WTC11 (cell line): ENCODE data around the gene NOL4L. TPM values are rescaled to one million over a fixed set of nuclear protein-coding genes. Genes with fewer than 3 reads are reported as not detected.

Experiments used
- ATAC-seq: fragments of 200-7000 bp; cut with Tn5 transposase; 2 replicates; pipeline ENCODE4 v1.10.0; 2021; ENCODE audit warnings: mild to moderate bottlenecking, moderate library complexity
- CTCF ChIA-PET: fragments of 300-600 bp; sonication (Branson Sonifier 250); formaldehyde crosslinking; loops from one replicate; lab custom pipeline; 2021; ENCODE audit warnings: antibody characterized with exemption; lab: Charles Lee
- POLR2A ChIA-PET: fragments of 350-600 bp; sonication (Branson Sonifier 250); formaldehyde crosslinking; loops from one replicate; lab custom pipeline; 2021; ENCODE audit warnings: antibody characterized with exemption; lab: Charles Lee
- DNase-seq: peaks from one replicate; pipeline ENCODE4 v3.0.0; 2021; ENCODE audit warnings: low spot score
- H3K27ac Mint-ChIP-seq: 2 replicates; pipeline ENCODE4 v1.8.0; 2021; ENCODE audit warnings: mixed read lengths
- H3K27me3 Mint-ChIP-seq: 2 replicates; pipeline ENCODE4 v1.8.0; 2021; ENCODE audit warnings: low read depth, mild to moderate bottlenecking, moderate library complexity, mixed read lengths
- H3K36me3 Mint-ChIP-seq: 2 replicates; pipeline ENCODE4 v1.8.0; 2021; ENCODE audit warnings: mixed read lengths
- H3K4me1 Mint-ChIP-seq: 2 replicates; pipeline ENCODE4 v1.8.0; 2022; ENCODE audit warnings: mixed read lengths
- H3K4me3 Mint-ChIP-seq: 2 replicates; pipeline ENCODE4 v1.8.0; 2021; ENCODE audit warnings: mild to moderate bottlenecking, moderate library complexity, mixed read lengths
- H3K9me3 Mint-ChIP-seq: 2 replicates; pipeline ENCODE4 v1.8.0; 2021; ENCODE audit warnings: mixed read lengths
- FOXJ3 ChIP-seq: sonication (generic); formaldehyde crosslinking; IDR thresholded peaks from 2 replicates; pipeline ENCODE4 v1.9.0; 2021; ENCODE audit warnings: missing genetic modification reagents, mild to moderate bottlenecking, borderline replicate concordance
- IRF1 ChIP-seq: sonication (generic); formaldehyde crosslinking; IDR thresholded peaks from 2 replicates; pipeline ENCODE4 v1.8.0; 2023; ENCODE audit warnings: missing genetic modification reagents
- JAZF1 ChIP-seq: fragments of 250-450 bp; sonication (Bioruptor Pico); IDR thresholded peaks from 2 replicates; pipeline ENCODE4 v1.9.0; 2021; ENCODE audit warnings: moderate library complexity, mild to moderate bottlenecking, inconsistent platforms
- NFYB ChIP-seq: sonication (generic); formaldehyde crosslinking; conservative IDR thresholded peaks from 2 replicates; pipeline ENCODE4 v1.8.0; 2022; ENCODE audit warnings: low read depth, missing genetic modification reagents
- NR1H2 ChIP-seq: sonication (generic); formaldehyde crosslinking; IDR thresholded peaks from 2 replicates; pipeline ENCODE4 v1.9.0; 2021; ENCODE audit warnings: mild to moderate bottlenecking, moderate library complexity, missing genetic modification reagents
- RORB ChIP-seq: fragments of 250-450 bp; sonication (Bioruptor Pico); IDR thresholded peaks from 2 replicates; pipeline ENCODE4 v1.9.0; 2021; ENCODE audit warnings: mild to moderate bottlenecking
- SMAD3 ChIP-seq: sonication (generic); formaldehyde crosslinking; IDR thresholded peaks from 2 replicates; pipeline ENCODE4 v1.8.0; 2022; ENCODE audit warnings: missing genetic modification reagents, mild to moderate bottlenecking, borderline replicate concordance
- TEAD1 ChIP-seq: sonication (generic); formaldehyde crosslinking; IDR thresholded peaks from 2 replicates; pipeline ENCODE4 v1.8.0; 2022; ENCODE audit warnings: mild to moderate bottlenecking, missing genetic modification reagents
- TP53 ChIP-seq: sonication (generic); formaldehyde crosslinking; IDR thresholded peaks from 2 replicates; pipeline ENCODE4 v1.8.1; 2023; ENCODE audit warnings: mild to moderate bottlenecking, missing genetic modification reagents
- ZNF263 ChIP-seq: sonication (generic); formaldehyde crosslinking; IDR thresholded peaks from 2 replicates; pipeline ENCODE4 v1.8.1; 2022; ENCODE audit warnings: low read depth, mild to moderate bottlenecking, moderate library complexity, missing genetic modification reagents
- ZNF281 ChIP-seq: sonication (generic); formaldehyde crosslinking; IDR thresholded peaks from 2 replicates; pipeline ENCODE4 v1.8.0; 2023; ENCODE audit warnings: mild to moderate bottlenecking, missing genetic modification reagents
- ZNF317 ChIP-seq: sonication (generic); formaldehyde crosslinking; IDR thresholded peaks from 2 replicates; pipeline ENCODE4 v1.8.1; 2023; ENCODE audit warnings: low read depth, mild to moderate bottlenecking, moderate library complexity, missing genetic modification reagents, borderline replicate concordance
- ZNF423 ChIP-seq: fragments of 250-450 bp; sonication (Bioruptor Pico); IDR thresholded peaks from 2 replicates; pipeline ENCODE4 v2.1.2; 2022; ENCODE audit warnings: mild to moderate bottlenecking, moderate library complexity
- total RNA-seq: library from RNA; stranded (reverse); gene quantifications from 3 replicates; pipeline ENCODE4 v1.2.3, GENCODE V29; 2021
- TF ChIP-seq, protein P1 (sequence below): sonication (generic); formaldehyde crosslinking; IDR thresholded peaks from 2 replicates; pipeline ENCODE4 v1.8.0; 2022; ENCODE audit warnings: mild to moderate bottlenecking, missing genetic modification reagents
- TF ChIP-seq, protein P2 (sequence below): fragments of 250-450 bp; sonication (Bioruptor Pico); conservative IDR thresholded peaks from 2 replicates; pipeline ENCODE4 v1.9.0; 2021; ENCODE audit warnings: mild to moderate bottlenecking
- TF ChIP-seq, protein P3 (sequence below): sonication (generic); formaldehyde crosslinking; conservative IDR thresholded peaks from 2 replicates; pipeline ENCODE4 v1.8.1; 2022; ENCODE audit warnings: mild to moderate bottlenecking, missing genetic modification reagents
- TF ChIP-seq, protein P4 (sequence below): sonication (generic); formaldehyde crosslinking; conservative IDR thresholded peaks from 2 replicates; pipeline ENCODE4 v1.8.1; 2023; ENCODE audit warnings: mild to moderate bottlenecking, low read depth, missing genetic modification reagents, moderate library complexity
- TF ChIP-seq, protein P5 (sequence below): sonication (generic); formaldehyde crosslinking; IDR thresholded peaks from 2 replicates; pipeline ENCODE4 v1.8.1; 2023; ENCODE audit warnings: mild to moderate bottlenecking, missing genetic modification reagents, borderline replicate concordance

Gene NOL4L
- total RNA-seq, 1 experiment from 2014 or later = 29.0 TPM

DNA sequence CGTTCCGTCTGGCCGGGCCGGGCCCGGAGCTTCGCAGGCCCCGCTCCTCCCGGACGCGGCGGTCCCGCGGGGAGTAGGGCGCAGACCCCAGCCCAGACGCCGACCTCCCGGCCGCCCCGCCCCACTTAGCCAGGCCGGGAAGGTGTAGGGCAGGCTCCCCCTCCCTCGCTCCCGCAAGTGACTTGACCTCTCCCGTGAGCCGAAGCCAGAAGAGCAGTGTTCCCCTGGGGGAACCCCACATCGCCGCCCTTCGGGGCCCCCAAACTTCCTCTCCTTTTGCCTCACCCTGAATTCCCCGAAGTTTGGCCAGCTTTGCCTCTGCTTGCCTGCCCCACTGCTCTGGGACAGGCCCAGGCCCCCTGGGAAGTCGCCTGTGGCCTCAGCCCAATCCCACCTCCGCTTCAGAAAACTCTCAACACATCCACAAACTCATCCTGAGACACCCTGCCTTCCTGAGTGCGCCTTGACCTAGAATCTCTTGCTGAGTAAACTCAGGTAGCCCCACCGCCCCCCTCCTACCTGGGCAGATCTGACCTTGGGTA, 524 bp upstream of the NOL4L start:
- CTCF ChIA-PET = interaction anchor here (0.5 to 1.8 kb wide), 3 partner anchors 14 to 67 kb away, joined by 3 to 5 read pairs (median 4); no protein-coding TSS in a partner anchor
- Mint-ChIP-seq H3K9me3 (no peaks in the 10 kb centered on the region), H3K4me1 (peaks cover 25% of the 10 kb centered on the region), H3K27me3 (peaks cover 33% of the 10 kb centered on the region), H3K36me3 (no peaks in the 10 kb centered on the region), H3K4me3 (peak overlapping the region; percentile 81), H3K27ac (no peak overlapping the region)
- ATAC-seq = peak; percentile 25
- TF ChIP-seq, protein P1, sequence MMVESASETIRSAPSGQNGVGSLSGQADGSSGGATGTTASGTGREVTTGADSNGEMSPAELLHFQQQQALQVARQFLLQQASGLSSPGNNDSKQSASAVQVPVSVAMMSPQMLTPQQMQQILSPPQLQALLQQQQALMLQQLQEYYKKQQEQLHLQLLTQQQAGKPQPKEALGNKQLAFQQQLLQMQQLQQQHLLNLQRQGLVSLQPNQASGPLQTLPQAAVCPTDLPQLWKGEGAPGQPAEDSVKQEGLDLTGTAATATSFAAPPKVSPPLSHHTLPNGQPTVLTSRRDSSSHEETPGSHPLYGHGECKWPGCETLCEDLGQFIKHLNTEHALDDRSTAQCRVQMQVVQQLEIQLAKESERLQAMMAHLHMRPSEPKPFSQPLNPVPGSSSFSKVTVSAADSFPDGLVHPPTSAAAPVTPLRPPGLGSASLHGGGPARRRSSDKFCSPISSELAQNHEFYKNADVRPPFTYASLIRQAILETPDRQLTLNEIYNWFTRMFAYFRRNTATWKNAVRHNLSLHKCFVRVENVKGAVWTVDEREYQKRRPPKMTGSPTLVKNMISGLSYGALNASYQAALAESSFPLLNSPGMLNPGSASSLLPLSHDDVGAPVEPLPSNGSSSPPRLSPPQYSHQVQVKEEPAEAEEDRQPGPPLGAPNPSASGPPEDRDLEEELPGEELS (CRISPR knock-in tag) = no peak
- TF ChIP-seq, protein P2, sequence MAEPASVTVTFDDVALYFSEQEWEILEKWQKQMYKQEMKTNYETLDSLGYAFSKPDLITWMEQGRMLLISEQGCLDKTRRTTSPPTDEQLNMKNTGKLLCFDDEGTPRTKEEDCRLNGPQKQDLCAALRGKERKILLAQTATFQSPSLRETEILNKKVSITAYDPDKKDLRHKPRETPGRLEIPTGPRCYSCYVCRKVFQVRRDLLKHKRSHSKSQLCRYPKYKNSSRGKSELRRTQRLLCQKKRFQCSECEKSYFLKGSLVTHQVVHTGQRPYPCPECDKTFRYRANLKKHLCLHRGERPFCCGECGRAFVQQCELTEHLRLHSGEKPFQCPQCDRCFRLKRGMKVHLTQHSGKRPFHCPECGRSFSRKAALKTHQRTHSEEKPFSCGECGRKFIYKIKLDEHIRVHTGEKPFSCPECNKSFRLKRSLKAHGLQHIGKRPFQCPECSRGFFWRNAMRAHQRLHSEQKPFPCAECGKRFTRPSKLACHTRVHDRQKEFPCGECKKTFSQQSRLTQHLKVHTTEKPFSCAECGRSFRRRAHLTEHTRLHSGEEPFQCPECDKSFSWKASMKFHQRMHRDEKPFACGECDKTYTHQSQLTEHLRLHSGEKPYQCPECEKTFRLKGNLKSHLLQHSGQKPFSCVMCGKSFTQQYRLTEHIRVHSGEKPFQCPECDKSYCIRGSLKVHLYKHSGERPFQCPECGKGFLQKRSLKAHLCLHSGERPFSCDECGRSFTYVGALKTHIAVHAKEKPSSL (CRISPR knock-in tag) = no peak
- no peak for TF ChIP-seq RORB (CRISPR knock-in tag)
- TF ChIP-seq ZNF281 (CRISPR knock-in tag) = no peak
- DNase-seq = peak; percentile 59
- POLR2A ChIA-PET = interaction anchor here (0.5 kb wide), 1 partner anchor 205 kb away, joined by 3 read pairs; no protein-coding TSS in a partner anchor

- Mint-ChIP-seq H3K4me3 (no peak overlapping the region), H3K27me3 (peaks cover 33% of the 10 kb centered on the region), H3K36me3 (no peaks in the 10 kb centered on the region), H3K9me3 (no peaks in the 10 kb centered on the region), H3K4me1 (peaks cover 25% of the 10 kb centered on the region), H3K27ac (no peak overlapping the region)
- POLR2A ChIA-PET = no interaction called here
- 0 out of 2 replicates have a peak, but pooled peaks have one; percentile 2 for ATAC-seq
- CTCF ChIA-PET = no interaction called here
- DNase-seq = no peak
- TF ChIP-seq ZNF263 (no peak), ZNF317 (CRISPR knock-in tag) (no peak), SMAD3 (no peak), ZNF423 (no peak), TP53 (CRISPR knock-in tag) (no peak), JAZF1 (no peak), IRF1 (CRISPR knock-in tag) (no peak), FOXJ3 (CRISPR knock-in tag) (no peak), NR1H2 (no peak), NFYB (no peak), TEAD1 (CRISPR knock-in tag) (no peak)
- TF ChIP-seq, protein P3, sequence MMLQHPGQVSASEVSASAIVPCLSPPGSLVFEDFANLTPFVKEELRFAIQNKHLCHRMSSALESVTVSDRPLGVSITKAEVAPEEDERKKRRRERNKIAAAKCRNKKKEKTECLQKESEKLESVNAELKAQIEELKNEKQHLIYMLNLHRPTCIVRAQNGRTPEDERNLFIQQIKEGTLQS = no peak
- TF ChIP-seq, protein P4, sequence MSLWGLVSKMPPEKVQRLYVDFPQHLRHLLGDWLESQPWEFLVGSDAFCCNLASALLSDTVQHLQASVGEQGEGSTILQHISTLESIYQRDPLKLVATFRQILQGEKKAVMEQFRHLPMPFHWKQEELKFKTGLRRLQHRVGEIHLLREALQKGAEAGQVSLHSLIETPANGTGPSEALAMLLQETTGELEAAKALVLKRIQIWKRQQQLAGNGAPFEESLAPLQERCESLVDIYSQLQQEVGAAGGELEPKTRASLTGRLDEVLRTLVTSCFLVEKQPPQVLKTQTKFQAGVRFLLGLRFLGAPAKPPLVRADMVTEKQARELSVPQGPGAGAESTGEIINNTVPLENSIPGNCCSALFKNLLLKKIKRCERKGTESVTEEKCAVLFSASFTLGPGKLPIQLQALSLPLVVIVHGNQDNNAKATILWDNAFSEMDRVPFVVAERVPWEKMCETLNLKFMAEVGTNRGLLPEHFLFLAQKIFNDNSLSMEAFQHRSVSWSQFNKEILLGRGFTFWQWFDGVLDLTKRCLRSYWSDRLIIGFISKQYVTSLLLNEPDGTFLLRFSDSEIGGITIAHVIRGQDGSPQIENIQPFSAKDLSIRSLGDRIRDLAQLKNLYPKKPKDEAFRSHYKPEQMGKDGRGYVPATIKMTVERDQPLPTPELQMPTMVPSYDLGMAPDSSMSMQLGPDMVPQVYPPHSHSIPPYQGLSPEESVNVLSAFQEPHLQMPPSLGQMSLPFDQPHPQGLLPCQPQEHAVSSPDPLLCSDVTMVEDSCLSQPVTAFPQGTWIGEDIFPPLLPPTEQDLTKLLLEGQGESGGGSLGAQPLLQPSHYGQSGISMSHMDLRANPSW = no peak
- TF ChIP-seq, protein P5, sequence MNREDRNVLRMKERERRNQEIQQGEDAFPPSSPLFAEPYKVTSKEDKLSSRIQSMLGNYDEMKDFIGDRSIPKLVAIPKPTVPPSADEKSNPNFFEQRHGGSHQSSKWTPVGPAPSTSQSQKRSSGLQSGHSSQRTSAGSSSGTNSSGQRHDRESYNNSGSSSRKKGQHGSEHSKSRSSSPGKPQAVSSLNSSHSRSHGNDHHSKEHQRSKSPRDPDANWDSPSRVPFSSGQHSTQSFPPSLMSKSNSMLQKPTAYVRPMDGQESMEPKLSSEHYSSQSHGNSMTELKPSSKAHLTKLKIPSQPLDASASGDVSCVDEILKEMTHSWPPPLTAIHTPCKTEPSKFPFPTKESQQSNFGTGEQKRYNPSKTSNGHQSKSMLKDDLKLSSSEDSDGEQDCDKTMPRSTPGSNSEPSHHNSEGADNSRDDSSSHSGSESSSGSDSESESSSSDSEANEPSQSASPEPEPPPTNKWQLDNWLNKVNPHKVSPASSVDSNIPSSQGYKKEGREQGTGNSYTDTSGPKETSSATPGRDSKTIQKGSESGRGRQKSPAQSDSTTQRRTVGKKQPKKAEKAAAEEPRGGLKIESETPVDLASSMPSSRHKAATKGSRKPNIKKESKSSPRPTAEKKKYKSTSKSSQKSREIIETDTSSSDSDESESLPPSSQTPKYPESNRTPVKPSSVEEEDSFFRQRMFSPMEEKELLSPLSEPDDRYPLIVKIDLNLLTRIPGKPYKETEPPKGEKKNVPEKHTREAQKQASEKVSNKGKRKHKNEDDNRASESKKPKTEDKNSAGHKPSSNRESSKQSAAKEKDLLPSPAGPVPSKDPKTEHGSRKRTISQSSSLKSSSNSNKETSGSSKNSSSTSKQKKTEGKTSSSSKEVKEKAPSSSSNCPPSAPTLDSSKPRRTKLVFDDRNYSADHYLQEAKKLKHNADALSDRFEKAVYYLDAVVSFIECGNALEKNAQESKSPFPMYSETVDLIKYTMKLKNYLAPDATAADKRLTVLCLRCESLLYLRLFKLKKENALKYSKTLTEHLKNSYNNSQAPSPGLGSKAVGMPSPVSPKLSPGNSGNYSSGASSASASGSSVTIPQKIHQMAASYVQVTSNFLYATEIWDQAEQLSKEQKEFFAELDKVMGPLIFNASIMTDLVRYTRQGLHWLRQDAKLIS = no peak
These were observed 1.5 kb downstream of the NOL4L start for GRCh38 chr20:32583581-32584070.
